Loucy (cell line): Measurements from ENCODE around the gene SLC39A11.

Experiments used
- H2AFZ ChIP-seq: fragments of 200-600 bp; sonication (generic); 2 replicates; pipeline ENCODE4 v1.6.0; 2016; ENCODE audit warnings: antibody characterized with exemption, mild to moderate bottlenecking, low read length, moderate library complexity
- H3F3A ChIP-seq: fragments of 200-600 bp; 2 replicates; pipeline ENCODE4 v1.6.0; 2016; ENCODE audit warnings: antibody characterized with exemption, low read depth, mild to moderate bottlenecking
- H3K27me3 ChIP-seq: fragments of 200-600 bp; sonication (generic); 2 replicates; pipeline ENCODE4 v1.6.1; 2014; ENCODE audit warnings: low read length, mild to moderate bottlenecking; ENCODE audit not compliant: insufficient read depth, poor library complexity, severe bottlenecking
- H3K36me3 ChIP-seq: fragments of 200-600 bp; sonication (generic); 2 replicates; pipeline ENCODE4 v1.6.1; 2016; ENCODE audit warnings: low read length; ENCODE audit not compliant: insufficient read depth
- H3K4me1 ChIP-seq: fragments of 200-600 bp; sonication (generic); 2 replicates; pipeline ENCODE4 v1.5.1; 2014; ENCODE audit warnings: low read length, mild to moderate bottlenecking; ENCODE audit not compliant: insufficient read depth, poor library complexity, severe bottlenecking
- H3K4me2 ChIP-seq: fragments of 200-600 bp; sonication (generic); 2 replicates; pipeline ENCODE4 v1.6.0; 2014; ENCODE audit warnings: antibody characterized with exemption, low read length, low read depth, mild to moderate bottlenecking; ENCODE audit not compliant: poor library complexity, severe bottlenecking
- H3K4me3 ChIP-seq: fragments of 200-600 bp; sonication (generic); 2 replicates; pipeline ENCODE4 v1.5.1; 2014; ENCODE audit warnings: low read length, mild to moderate bottlenecking, mixed read lengths; ENCODE audit not compliant: poor library complexity, severe bottlenecking
- H3K79me2 ChIP-seq: fragments of 200-600 bp; sonication (generic); 2 replicates; pipeline ENCODE4 v1.6.1; 2014; ENCODE audit warnings: low read length; ENCODE audit not compliant: insufficient read depth
- H3K9ac ChIP-seq: fragments of 200-600 bp; sonication (generic); 2 replicates; pipeline ENCODE4 v1.6.0; 2014; ENCODE audit warnings: mild to moderate bottlenecking, low read depth, low read length, moderate library complexity; ENCODE audit not compliant: poor library complexity, severe bottlenecking
- H3K9me2 ChIP-seq: fragments of 200-600 bp; sonication (generic); replicated peaks from 2 replicates; pipeline ENCODE4 v1.6.1; 2016; ENCODE audit warnings: low read depth, low read length, mixed read lengths
- H3K9me3 ChIP-seq: fragments of 200-600 bp; sonication (generic); 2 replicates; pipeline ENCODE4 v1.6.1; 2014; ENCODE audit warnings: mild to moderate bottlenecking, antibody characterized with exemption, low read length, low read depth; ENCODE audit not compliant: insufficient read depth
- H4K20me1 ChIP-seq: fragments of 200-600 bp; sonication (generic); 2 replicates; pipeline ENCODE4 v1.6.0; 2014; ENCODE audit warnings: antibody characterized with exemption, low read length, mild to moderate bottlenecking; ENCODE audit not compliant: insufficient read depth, poor library complexity, severe bottlenecking
- CTCF ChIP-seq: fragments of 200-600 bp; sonication (generic); conservative IDR thresholded peaks from 2 replicates; pipeline ENCODE4 v1.5.1; 2014; ENCODE audit warnings: mild to moderate bottlenecking, antibody characterized with exemption, low read length
- EZH2phosphoT487 ChIP-seq: fragments of 200-600 bp; IDR thresholded peaks from 2 replicates; pipeline ENCODE4 v1.6.1; 2018; ENCODE audit warnings: antibody characterized with exemption, mild to moderate bottlenecking, moderate library complexity, borderline replicate concordance

The SLC39A11 gene

DNA sequence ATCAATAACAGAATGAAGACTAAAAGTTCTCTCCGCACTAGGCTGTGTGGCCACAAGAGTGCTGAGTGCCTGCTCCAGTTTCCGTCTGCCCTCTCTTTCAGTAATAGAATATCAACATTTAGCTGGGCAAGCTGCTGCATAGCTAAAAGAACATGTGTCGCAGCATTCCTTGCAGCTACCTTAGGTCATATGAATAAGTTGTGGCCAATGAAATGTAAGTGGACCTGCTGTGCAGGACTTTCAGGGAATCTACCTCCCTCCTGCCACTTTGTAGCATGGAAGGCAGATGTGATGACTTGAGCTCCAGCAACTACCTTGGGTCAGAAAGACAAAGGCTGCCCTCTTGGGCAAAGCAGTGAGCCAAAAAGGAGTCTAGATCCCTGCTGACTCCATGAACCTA is 25.4 kb downstream of the SLC39A11 start:
- H3K4me3 ChIP-seq: no peak overlapping the region
- H3K27me3 ChIP-seq: no peaks in the 10 kb centered on the region
- no peaks in the 10 kb centered on the region for H4K20me1 ChIP-seq
- H3K4me2 ChIP-seq: no peak overlapping the region
- H3F3A ChIP-seq: no peaks in the 10 kb centered on the region
- H3K4me1 ChIP-seq: peaks cover 24% of the 10 kb centered on the region
- H3K9me3 ChIP-seq: no peaks in the 10 kb centered on the region; the same call in 1 of the 2 replicates
- TF ChIP-seq EZH2phosphoT487: no peak
- no peak for TF ChIP-seq CTCF
- no peaks in the 10 kb centered on the region for H3K36me3 ChIP-seq
- no peak overlapping the region for H2AFZ ChIP-seq
- H3K9me2 ChIP-seq: no peaks in the 10 kb centered on the region
- no peak overlapping the region for H3K9ac ChIP-seq
- 0 out of 2 replicates have a peak, but pooled peaks cover 3% of the 10 kb centered on the region for H3K79me2 ChIP-seq

DNA sequence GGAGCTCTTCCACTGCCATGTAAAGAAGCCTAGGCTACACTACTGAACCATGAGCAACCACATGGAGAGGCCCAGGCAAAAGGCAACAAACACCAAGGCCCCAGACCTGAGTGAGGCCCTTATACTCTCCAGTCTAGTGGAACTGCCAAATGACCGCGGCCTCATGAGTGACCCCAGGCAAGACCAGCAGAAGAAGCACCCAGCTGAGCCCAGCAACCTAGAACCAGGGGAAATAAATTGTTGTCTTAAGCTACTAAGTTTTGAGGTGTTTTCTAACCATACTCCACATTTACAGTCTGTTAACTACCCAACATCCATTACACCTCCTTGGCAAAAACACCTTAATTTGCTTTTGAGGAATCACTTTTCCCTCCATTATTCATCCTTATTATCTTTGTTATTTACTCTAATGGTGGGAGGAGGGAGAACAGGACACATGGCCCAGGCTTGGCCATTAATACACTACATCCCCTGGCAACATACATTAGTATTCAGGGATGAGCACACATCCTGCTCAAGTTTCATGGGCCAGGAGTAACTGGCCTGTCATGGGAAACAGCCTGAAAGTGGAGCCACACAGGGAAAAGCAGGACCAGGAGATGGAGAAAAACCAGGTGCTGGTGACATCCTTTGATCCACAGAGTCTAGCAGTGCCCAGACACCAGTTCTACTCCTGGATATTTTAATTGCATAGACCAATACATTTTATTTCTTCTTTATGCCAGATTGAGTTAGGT is 26.2 kb downstream of the SLC39A11 start:
- H3K36me3 ChIP-seq: no peaks in the 10 kb centered on the region
- TF ChIP-seq EZH2phosphoT487 (no peak), CTCF (no peak)
- no peaks in the 10 kb centered on the region for H4K20me1 ChIP-seq
- no peak overlapping the region for H3K4me3 ChIP-seq
- H3K27me3 ChIP-seq: no peaks in the 10 kb centered on the region
- no peak overlapping the region for H3K4me2 ChIP-seq
- no peak overlapping the region for H2AFZ ChIP-seq
- no peaks in the 10 kb centered on the region for H3F3A ChIP-seq
- H3K9ac ChIP-seq: no peak overlapping the region
- no peaks in the 10 kb centered on the region; the same call in 1 of the 2 replicates for H3K9me3 ChIP-seq
- no peaks in the 10 kb centered on the region for H3K9me2 ChIP-seq
- H3K79me2 ChIP-seq: 0 out of 2 replicates have a peak, but pooled peaks cover 3% of the 10 kb centered on the region
- peaks cover 24% of the 10 kb centered on the region for H3K4me1 ChIP-seq

DNA sequence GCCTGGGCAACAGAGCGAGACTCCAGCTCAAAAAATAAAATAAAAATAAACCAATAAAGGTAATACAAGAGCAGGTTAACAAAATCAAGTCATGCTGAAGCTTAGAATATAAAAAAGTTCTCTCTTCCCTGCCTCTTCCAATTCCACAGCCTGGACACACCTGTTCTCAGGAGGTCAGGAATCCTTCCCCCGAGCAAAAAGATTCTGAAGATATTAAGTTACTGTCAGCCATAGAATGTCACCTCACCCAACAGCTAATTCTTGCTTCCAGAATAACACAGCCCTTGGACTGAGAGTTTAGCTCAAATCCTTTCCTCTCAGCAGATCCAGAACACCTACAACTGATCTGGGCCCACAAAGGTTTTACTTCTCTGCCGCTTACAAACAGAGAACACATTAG is 27.1 kb downstream of the SLC39A11 start:
- Histone ChIP-seq H4K20me1 (no peaks in the 10 kb centered on the region), H3K4me3 (no peak overlapping the region), H3K9ac (no peak overlapping the region), H3K9me2 (no peaks in the 10 kb centered on the region), H3K4me2 (no peak overlapping the region), H3K27me3 (no peaks in the 10 kb centered on the region), H3K36me3 (no peaks in the 10 kb centered on the region), H3K9me3 (no peaks in the 10 kb centered on the region; the same call in 1 of the 2 replicates), H3F3A (no peaks in the 10 kb centered on the region), H3K79me2 (0 out of 2 replicates have a peak, but pooled peaks cover 3% of the 10 kb centered on the region), H2AFZ (no peak overlapping the region), H3K4me1 (peaks cover 20% of the 10 kb centered on the region)
- TF ChIP-seq EZH2phosphoT487 (no peak), CTCF (no peak)
